IMR-90 (cell line): ENCODE measurements around the gene SPATA46. TPM values are rescaled to one million over a fixed set of nuclear protein-coding genes. Genes with fewer than 3 reads are reported as not detected.

ENCODE experiments used
- ATAC-seq: fragments of 200-7000 bp; cut with Tn5 transposase; 2 replicates; pipeline ENCODE4 v1.9.1; 2020; ENCODE audit warnings: low read depth, mild to moderate bottlenecking, moderate library complexity
- BruUV-seq: library from RNA; stranded (reverse); fragments of 400-500 nt; replicated peaks from 2 replicates; lab custom pipeline; 2021; lab: Mats Ljungman, UMichigan
- CTCF ChIA-PET: fragments of 300-600 bp; formaldehyde crosslinking; extraction: SDS; loops from one replicate; lab custom pipeline; 2021; ENCODE audit warnings: antibody characterized with exemption; lab: Yijun Ruan, JAX
- POLR2A ChIA-PET: fragments of 300-600 bp; sonication (Branson Sonifier 250); formaldehyde crosslinking; loops from one replicate; lab custom pipeline; 2022; ENCODE audit warnings: antibody characterized with exemption; ENCODE audit not compliant: unreplicated experiment; lab: Charles Lee
- DNase-seq: peaks from one replicate; pipeline ENCODE4 v3.0.0; 2013
- H2AFZ ChIP-seq: replicated peaks from 2 replicates; pipeline ENCODE3; 2013; ENCODE audit warnings: low read length, mild to moderate bottlenecking; ENCODE audit not compliant: poor library complexity
- H2AK5ac ChIP-seq: 2 replicates; pipeline ENCODE4 v1.6.1; 2013; ENCODE audit warnings: low read depth, low read length, inconsistent platforms
- H2AK9ac ChIP-seq: replicated peaks from 2 replicates; pipeline ENCODE3; 2013; ENCODE audit warnings: mild to moderate bottlenecking, low read depth, low read length, moderate library complexity; ENCODE audit not compliant: poor library complexity
- H2BK120ac ChIP-seq: 2 replicates; pipeline ENCODE4 v1.6.1; 2013; ENCODE audit warnings: low read depth, low read length, inconsistent platforms
- H2BK15ac ChIP-seq: 3 replicates; pipeline ENCODE4 v1.6.1; 2013; ENCODE audit warnings: low read depth, low read length, inconsistent platforms
- H2BK20ac ChIP-seq: 2 replicates; pipeline ENCODE4 v1.6.1; 2013; ENCODE audit warnings: low read depth, mild to moderate bottlenecking, inconsistent platforms, low read length, moderate library complexity
- H2BK5ac ChIP-seq: 2 replicates; pipeline ENCODE4 v1.6.1; 2013; ENCODE audit warnings: mild to moderate bottlenecking, low read depth, low read length, inconsistent platforms; ENCODE audit not compliant: poor library complexity, severe bottlenecking
- H3K14ac ChIP-seq: replicated peaks from 2 replicates; pipeline ENCODE4 v1.6.1; 2013; ENCODE audit warnings: low read depth, low read length, inconsistent platforms
- H3K18ac ChIP-seq: 2 replicates; pipeline ENCODE4 v1.6.1; 2013; ENCODE audit warnings: low read depth, low read length, control low read depth
- H3K23ac ChIP-seq: 2 replicates; pipeline ENCODE4 v1.6.1; 2013; ENCODE audit warnings: low read depth, low read length, inconsistent platforms
- H3K27ac ChIP-seq: 2 replicates; pipeline ENCODE4 v1.5.1; 2013; ENCODE audit warnings: mild to moderate bottlenecking, control low read depth, low read length; ENCODE audit not compliant: insufficient read depth
- H3K27me3 ChIP-seq: 2 replicates; pipeline ENCODE4 v1.6.1; 2013; ENCODE audit warnings: low read length; ENCODE audit not compliant: control insufficient read depth, insufficient read depth
- H3K36me3 ChIP-seq: 2 replicates; pipeline ENCODE4 v1.6.1; 2013; ENCODE audit warnings: low read length, mixed read lengths; ENCODE audit not compliant: control insufficient read depth, insufficient read depth
- H3K4ac ChIP-seq: 2 replicates; pipeline ENCODE4 v1.6.1; 2013; ENCODE audit warnings: low read depth, low read length, inconsistent platforms
- H3K4me1 ChIP-seq: 2 replicates; pipeline ENCODE4 v1.6.1; 2013; ENCODE audit warnings: low read length, mixed read lengths; ENCODE audit not compliant: control insufficient read depth, insufficient read depth
- H3K4me2 ChIP-seq: 2 replicates; pipeline ENCODE4 v1.6.1; 2013; ENCODE audit warnings: low read depth, mild to moderate bottlenecking, control low read depth, low read length, moderate library complexity
- H3K4me3 ChIP-seq: 2 replicates; pipeline ENCODE4 v1.5.1; 2013; ENCODE audit warnings: low read depth, mild to moderate bottlenecking, control low read depth, low read length, moderate library complexity; ENCODE audit not compliant: insufficient read depth
- H3K56ac ChIP-seq: 2 replicates; pipeline ENCODE4 v1.6.1; 2013; ENCODE audit warnings: low read length, inconsistent platforms; ENCODE audit not compliant: insufficient read depth; ENCODE audit errors: extremely low read depth
- H3K79me1 ChIP-seq, 2 experiments: 2 replicates each; pipeline ENCODE4 v1.6.1; 2013; ENCODE audit warnings: low read length in 2 of 2, inconsistent platforms in 1 of 2, low read depth in 1 of 2
- H3K9ac ChIP-seq: 2 replicates; pipeline ENCODE4 v1.6.1; 2013; ENCODE audit warnings: low read depth, low read length, control low read depth
- H3K9me1 ChIP-seq: 2 replicates; pipeline ENCODE4 v1.6.1; 2013; ENCODE audit warnings: low read length, inconsistent platforms; ENCODE audit not compliant: insufficient read depth
- H3K9me3 ChIP-seq: 2 replicates; pipeline ENCODE4 v1.6.1; 2013; ENCODE audit warnings: low read length; ENCODE audit not compliant: control insufficient read depth, insufficient read depth
- H4K20me1 ChIP-seq: 2 replicates; pipeline ENCODE4 v1.6.1; 2013; ENCODE audit warnings: low read length, inconsistent platforms; ENCODE audit not compliant: insufficient read depth
- H4K5ac ChIP-seq: 2 replicates; pipeline ENCODE4 v1.6.1; 2013; ENCODE audit warnings: mild to moderate bottlenecking, low read depth, low read length, control low read depth
- H4K8ac ChIP-seq, 2 experiments: 2 replicates each; pipeline ENCODE4 v1.6.1; 2013; ENCODE audit warnings: low read depth in 2 of 2, low read length in 2 of 2, control low read depth in 1 of 2, inconsistent platforms in 1 of 2
- H4K91ac ChIP-seq: 2 replicates; pipeline ENCODE4 v1.6.1; 2013; ENCODE audit warnings: low read depth, low read length, inconsistent platforms; ENCODE audit not compliant: insufficient read depth
- CHD1 ChIP-seq: IDR thresholded peaks from 2 replicates; pipeline ENCODE4 v1.6.1; 2012; ENCODE audit warnings: low read depth, low read length, improper control_type of control experiment
- CTCF ChIP-seq: conservative IDR thresholded peaks from 2 replicates; pipeline ENCODE4 v1.5.1; 2012; ENCODE audit warnings: mild to moderate bottlenecking, low read depth, low read length, improper control_type of control experiment
- MAZ ChIP-seq: IDR thresholded peaks from 2 replicates; pipeline ENCODE4 v1.6.1; 2012; ENCODE audit warnings: low read depth, mild to moderate bottlenecking, low read length, improper control_type of control experiment, moderate library complexity, borderline replicate concordance
- SMC3 ChIP-seq: fragments of 150-350 bp; IDR thresholded peaks from 2 replicates; pipeline ENCODE4 v1.6.1; 2016; ENCODE audit warnings: low read depth, mild to moderate bottlenecking, antibody characterized with exemption, low read length, moderate library complexity
- WGBS, 2 experiments: methylation state at CpG; one replicate each; pipeline versions ENCODE4 v1.1.5 to v1.1.7; 2013; ENCODE audit warnings: missing lambda C conversion rate in 2 of 2; ENCODE audit not compliant: insufficient read length in 1 of 2; ENCODE audit errors: extremely low coverage in 2 of 2; 5-methylcytosine and 5-hydroxymethylcytosine counted together
- dilution Hi-C: fragments of 300-500 bp; cut with HindIII; formaldehyde crosslinking; loops from one replicate; pipeline ENCODE4 v1.14.3; 2018; ENCODE audit warnings: low sequenced_read_pairs; ENCODE audit not compliant: unreplicated experiment
- in situ Hi-C: fragments of 300-500 bp; cut with MboI; formaldehyde crosslinking; loops from 3 replicates; pipeline ENCODE4 v1.14.3; 2019; ENCODE audit warnings: low sequenced_read_pairs, inconsistent platforms, mixed read lengths
- intact Hi-C: fragments of 100-400 bp; cut with micrococcal nuclease; formaldehyde crosslinking; loops from 2 replicates; pipeline ENCODE4 v1.10.0; 2022
- polyA plus RNA-seq, 3 experiments: library from polyadenylated mRNA; depleted of rRNA; stranded (reverse); fragments of >200 nt; gene quantifications; 2 replicates each; pipeline ENCODE4 v1.2.3, GENCODE V29; 2012; ENCODE audit warnings: low replicate concordance in 1 of 3
- total RNA-seq: library from RNA; depleted of rRNA; stranded (reverse); fragments of >200 nt; gene quantifications from 2 replicates; pipeline ENCODE4 v1.2.3, GENCODE V29; 2012

SPATA46 gene
- total and polyA plus RNA-seq, 2 of the 4 experiments (the other 2 are of a cell fraction), result not detected

DNA sequence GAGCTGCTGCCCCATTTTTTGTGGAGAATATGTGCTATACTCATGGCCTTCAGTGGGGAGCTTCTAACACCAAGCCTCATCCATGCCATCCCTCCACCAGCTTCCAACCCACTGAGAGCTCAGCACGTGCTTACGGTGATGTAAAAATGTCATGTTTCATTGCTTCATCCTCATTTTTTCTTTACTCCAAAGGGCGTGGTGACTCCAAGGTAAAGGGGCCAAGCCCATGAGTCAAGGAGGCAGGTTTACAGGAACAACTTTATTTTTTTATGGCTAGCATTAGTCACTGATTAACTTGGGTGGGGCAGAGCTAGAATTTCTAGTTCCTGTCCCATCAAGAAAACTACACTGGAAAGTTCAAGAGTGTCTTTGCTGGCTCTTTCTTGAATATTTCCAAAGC lies 4.7 kb upstream of the SPATA46 start, which contains the start of gene C1orf226:
Gene C1orf226 (plus strand): TSS at position 346 of the 400 bp plus-strand sequence. CDS start 174 bp downstream, outside the sequence.
- Histone ChIP-seq H3K27me3 (peaks cover 29% of the 10 kb centered on the region), H3K27ac (no peak within 1 kb of the TSS), H3K56ac (no peak within 1 kb of the TSS), H4K20me1 (no peaks in the 10 kb centered on the region), H3K9ac (no peak within 1 kb of the TSS), H3K36me3 (no peaks in the 10 kb centered on the region), H2BK5ac (no peak within 1 kb of the TSS), H2AK5ac (no peak within 1 kb of the TSS), H4K91ac (no peak within 1 kb of the TSS), H3K9me3 (no peaks in the 10 kb centered on the region), H3K9me1 (no peaks in the 10 kb centered on the region), H2BK120ac (no peak within 1 kb of the TSS), H3K18ac (no peak within 1 kb of the TSS), H2AFZ (no peak within 1 kb of the TSS), H3K4ac (no peak within 1 kb of the TSS), H2BK15ac (no peak within 1 kb of the TSS), H4K8ac (no peak within 1 kb of the TSS), H3K14ac (no peak within 1 kb of the TSS), H2AK9ac (no peak within 1 kb of the TSS), H4K5ac (no peak within 1 kb of the TSS), H2BK20ac (no peak within 1 kb of the TSS), H3K79me1 (no peaks in the 10 kb centered on the region), H3K23ac (no peak within 1 kb of the TSS), H3K4me1 (no peaks in the 10 kb centered on the region), H3K4me3 (no peak within 1 kb of the TSS), H3K4me2 (no peak within 1 kb of the TSS)
- BruUV-seq, result no TSS peak
- no CpG with 5 or more reads among the region's 3 CpGs for WGBS, 2 experiments
- TF ChIP-seq CHD1, result no peak
- TF ChIP-seq CTCF, result no peak
- no peak for TF ChIP-seq MAZ
- TF ChIP-seq SMC3, result no peak
- intact Hi-C loops (no loop called here), dilution Hi-C loops (no loop called here), in situ Hi-C loops (loop anchor here (25.0 kb wide), 1 partner anchor 594 kb away; no protein-coding TSS in a partner anchor)
- DNase-seq, result no peak
- POLR2A ChIA-PET, result no interaction called here
- no peak for ATAC-seq
- CTCF ChIA-PET, result interaction anchor here (1.4 kb wide), 1 partner anchor 24 kb away, joined by 6 read pairs; no protein-coding TSS in a partner anchor
